Mesothelial cell of epicardium (in vitro differentiated cells): ENCODE data around the gene PIK3C2B. TPM values are rescaled to one million over a fixed set of nuclear protein-coding genes. Genes with fewer than 3 reads are reported as not detected.
A peak's percentile ranks its signal among the peaks of the same experiment; 100 is the strongest.
"Not testable (repeated sequence)": the region's sequence is repeated elsewhere in the genome, so short reads cannot be mapped to it uniquely, and the experiment has no call there.

Experiments used
- DNase-seq, 2 experiments: peaks; one replicate each; pipeline ENCODE4 v3.0.0; 2021; ENCODE audit warnings: low spot score in 2 of 2; ENCODE audit not compliant: unreplicated experiment in 2 of 2
- H3K27ac Mint-ChIP-seq: 2 replicates; pipeline ENCODE4 v1.8.0; 2021; ENCODE audit warnings: mixed read lengths
- H3K27me3 Mint-ChIP-seq: 2 replicates; pipeline ENCODE4 v1.8.0; 2021; ENCODE audit warnings: low read depth, mixed read lengths
- H3K36me3 Mint-ChIP-seq: 2 replicates; pipeline ENCODE4 v1.8.0; 2021; ENCODE audit warnings: mixed read lengths
- H3K4me1 Mint-ChIP-seq: 2 replicates; pipeline ENCODE4 v1.8.0; 2021; ENCODE audit warnings: mixed read lengths
- H3K4me3 Mint-ChIP-seq: 2 replicates; pipeline ENCODE4 v1.8.0; 2021; ENCODE audit warnings: mild to moderate bottlenecking, moderate library complexity, mixed read lengths
- H3K9me3 Mint-ChIP-seq: 2 replicates; pipeline ENCODE4 v1.8.0; 2021; ENCODE audit warnings: mixed read lengths
- CTCF ChIP-seq: fragments of 200-600 bp; sonication (generic); IDR thresholded peaks from one replicate; pipeline ENCODE4 v1.5.0; 2021; ENCODE audit warnings: antibody characterized with exemption; ENCODE audit not compliant: unreplicated experiment
- total RNA-seq: library from RNA; stranded (reverse); gene quantifications from 3 replicates; pipeline ENCODE4 v1.2.1, GENCODE V29; 2021

The PIK3C2B gene
- total RNA-seq, 1 donor from 2014 or later: 39.6 TPM

GRCh38 chr1:204520834-204521709 lies 26.5 kb upstream of the PIK3C2B start:
- peaks cover 34% of the 10 kb centered on the region for H3K36me3 Mint-ChIP-seq
- DNase-seq: no peak

GRCh38 chr1:204517382-204517781 lies 22.8 kb upstream of the PIK3C2B start:
- Mint-ChIP-seq H3K36me3 (peaks cover 14% of the 10 kb centered on the region), H3K4me1 (peaks cover 21% of the 10 kb centered on the region), H3K27ac (peak overlapping the region; percentile 81)
- not testable (repeated sequence) for H3K4me3 Mint-ChIP-seq, H3K9me3 Mint-ChIP-seq, DNase-seq, H3K27me3 Mint-ChIP-seq

More at GRCh38 chr1:204520834-204521709, 26.5 kb upstream of the PIK3C2B start:
- H3K27me3 Mint-ChIP-seq: no peaks in the 10 kb centered on the region
- H3K4me3 Mint-ChIP-seq: no peak overlapping the region
- H3K9me3 Mint-ChIP-seq: peaks cover 11% of the 10 kb centered on the region
- peaks cover 28% of the 10 kb centered on the region for H3K4me1 Mint-ChIP-seq
- peak overlapping the region; percentile 37 for H3K27ac Mint-ChIP-seq
- no peak for TF ChIP-seq CTCF

GRCh38 chr1:204516180-204516879 lies 21.7 kb upstream of the PIK3C2B start, which contains the start of gene MDM4:
MDM4 (plus strand) TSS chr1:204516406; CDS start chr1:204525519, 9,113 bp downstream.
- Mint-ChIP-seq H3K4me1 (peaks cover 21% of the 10 kb centered on the region), H3K27ac (no peak within 1 kb of the TSS)
- peak; percentile 76 to 84 for DNase-seq

DNA sequence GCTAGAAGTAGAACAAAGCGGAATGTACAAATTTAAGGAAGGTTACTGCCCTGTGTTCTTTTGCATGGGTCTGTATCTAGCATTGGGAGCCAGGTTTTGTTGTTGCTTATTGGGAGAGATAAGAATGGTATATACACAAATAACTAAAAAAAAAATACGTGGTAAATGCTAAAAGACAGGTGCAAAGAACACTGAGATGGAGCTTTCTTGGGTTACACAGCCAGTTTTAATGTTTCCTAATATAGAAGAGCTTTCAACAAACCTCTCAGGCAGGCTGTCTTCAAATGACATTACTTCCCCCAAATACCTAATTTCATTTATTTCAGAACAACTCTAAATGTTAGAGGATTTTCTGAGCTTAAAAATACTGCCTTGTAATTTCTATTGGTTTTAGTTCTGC lies 20.2 kb upstream of the PIK3C2B start:
- Mint-ChIP-seq H3K36me3 (peaks cover 10% of the 10 kb centered on the region), H3K27ac (no peak overlapping the region), H3K27me3 (no peaks in the 10 kb centered on the region), H3K4me1 (peaks cover 13% of the 10 kb centered on the region), H3K4me3 (no peak overlapping the region), H3K9me3 (no peaks in the 10 kb centered on the region)
- no peak for TF ChIP-seq CTCF
- no peak for DNase-seq

More at GRCh38 chr1:204516180-204516879, 21.7 kb upstream of the PIK3C2B start, which contains the start of gene MDM4:
- H3K9me3 Mint-ChIP-seq: no peaks in the 10 kb centered on the region
- no peaks in the 10 kb centered on the region for H3K27me3 Mint-ChIP-seq
- TF ChIP-seq CTCF: no peak
- no peak within 1 kb of the TSS for H3K4me3 Mint-ChIP-seq
- H3K36me3 Mint-ChIP-seq: peaks cover 10% of the 10 kb centered on the region

DNA sequence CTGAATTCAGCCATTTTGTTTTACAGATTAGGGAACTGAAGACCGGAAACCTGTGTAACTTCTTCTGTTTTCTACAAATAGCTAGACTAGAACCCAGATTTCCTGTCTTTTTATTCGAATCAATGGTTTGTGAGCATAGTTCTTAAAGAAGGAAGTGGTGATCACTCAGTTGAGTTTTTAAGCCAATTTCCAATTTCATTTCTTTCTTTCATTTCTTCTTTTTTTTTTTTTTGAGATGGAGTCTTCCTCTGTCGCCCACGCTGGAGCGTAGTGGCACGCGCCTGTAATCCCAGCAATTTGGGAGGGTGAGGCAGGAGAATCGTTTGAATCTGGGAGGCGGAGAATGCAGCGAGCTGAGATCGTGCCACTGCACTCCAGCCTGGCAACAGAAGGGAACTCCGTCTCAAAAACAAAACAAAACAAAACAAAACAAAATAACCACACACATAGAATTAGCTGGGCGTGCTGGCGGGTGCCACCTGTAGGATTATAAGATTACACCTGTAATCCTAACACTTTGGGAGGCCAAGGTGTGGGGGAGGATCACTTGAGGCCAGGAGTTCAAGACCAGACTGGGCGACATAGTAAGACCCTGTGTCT lies 18.6 kb upstream of the PIK3C2B start:
- Mint-ChIP-seq H3K4me1 (peaks cover 5% of the 10 kb centered on the region), H3K4me3 (no peak overlapping the region), H3K9me3 (no peaks in the 10 kb centered on the region), H3K27me3 (no peaks in the 10 kb centered on the region), H3K27ac (no peak overlapping the region), H3K36me3 (peaks cover under 1% of the 10 kb centered on the region)
- no peak for DNase-seq
- TF ChIP-seq CTCF: no peak
